ENCODE data around the gene NOL3.

The NOL3 gene

DNA sequence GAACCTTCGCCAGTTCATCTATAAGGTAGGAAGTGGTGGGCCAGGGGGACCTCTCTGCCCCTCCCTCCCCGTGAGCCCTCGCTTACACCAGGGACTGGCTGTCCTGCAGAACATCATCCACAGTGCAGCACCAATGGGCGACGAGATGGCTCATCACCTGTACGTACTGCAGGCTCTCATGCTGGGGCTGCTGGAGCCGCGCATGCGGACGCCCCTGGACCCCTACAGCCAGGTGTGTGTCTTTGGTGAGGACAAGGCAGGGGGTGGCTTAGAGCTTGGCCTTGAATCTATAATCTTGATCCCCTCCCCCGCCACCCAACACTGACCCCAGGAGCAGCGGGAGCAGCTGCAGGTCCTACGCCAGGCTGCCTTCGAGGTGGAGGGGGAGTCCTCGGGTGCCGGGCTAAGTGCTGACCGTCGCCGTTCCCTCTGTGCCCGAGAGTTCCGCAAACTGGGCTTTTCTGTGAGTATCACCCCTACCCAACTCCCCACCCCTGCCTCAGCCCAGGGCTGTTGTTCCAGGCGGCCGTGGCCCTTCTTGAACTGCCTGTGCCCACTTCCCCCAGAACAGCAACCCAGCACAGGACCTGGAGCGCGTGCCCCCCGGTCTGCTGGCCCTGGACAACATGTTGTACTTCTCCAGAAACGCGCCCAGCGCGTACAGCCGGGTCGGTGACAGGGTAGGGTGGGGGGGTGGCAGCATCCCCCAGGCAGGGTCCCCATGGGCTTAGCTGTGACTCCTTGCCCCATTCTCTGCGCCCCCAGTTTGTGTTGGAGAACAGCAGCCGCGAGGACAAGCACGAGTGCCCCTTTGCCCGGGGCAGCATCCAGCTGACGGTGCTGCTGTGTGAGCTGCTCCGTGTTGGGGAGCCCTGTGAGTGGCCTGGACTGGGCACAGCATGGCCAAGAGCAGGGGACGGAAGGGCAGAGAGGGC, 31.3 kb downstream of the NOL3 start:
- no peak for DNase-seq (ENCODE audit: low read depth)
- no peak overlapping the region for H3K4me3 ChIP-seq (ENCODE audit: low read length)
- TF ChIP-seq, protein P1, sequence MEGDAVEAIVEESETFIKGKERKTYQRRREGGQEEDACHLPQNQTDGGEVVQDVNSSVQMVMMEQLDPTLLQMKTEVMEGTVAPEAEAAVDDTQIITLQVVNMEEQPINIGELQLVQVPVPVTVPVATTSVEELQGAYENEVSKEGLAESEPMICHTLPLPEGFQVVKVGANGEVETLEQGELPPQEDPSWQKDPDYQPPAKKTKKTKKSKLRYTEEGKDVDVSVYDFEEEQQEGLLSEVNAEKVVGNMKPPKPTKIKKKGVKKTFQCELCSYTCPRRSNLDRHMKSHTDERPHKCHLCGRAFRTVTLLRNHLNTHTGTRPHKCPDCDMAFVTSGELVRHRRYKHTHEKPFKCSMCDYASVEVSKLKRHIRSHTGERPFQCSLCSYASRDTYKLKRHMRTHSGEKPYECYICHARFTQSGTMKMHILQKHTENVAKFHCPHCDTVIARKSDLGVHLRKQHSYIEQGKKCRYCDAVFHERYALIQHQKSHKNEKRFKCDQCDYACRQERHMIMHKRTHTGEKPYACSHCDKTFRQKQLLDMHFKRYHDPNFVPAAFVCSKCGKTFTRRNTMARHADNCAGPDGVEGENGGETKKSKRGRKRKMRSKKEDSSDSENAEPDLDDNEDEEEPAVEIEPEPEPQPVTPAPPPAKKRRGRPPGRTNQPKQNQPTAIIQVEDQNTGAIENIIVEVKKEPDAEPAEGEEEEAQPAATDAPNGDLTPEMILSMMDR (conservative IDR thresholded peaks at IDR 0.05; ENCODE audit: low read length): no peak

GRCh38 chr16:67202426-67202825, 32.1 kb downstream of the NOL3 start:
- no peak overlapping the region for H3K4me3 ChIP-seq (ENCODE audit: low read length)
- no peak for DNase-seq (ENCODE audit: low read depth)
- TF ChIP-seq, protein P1 (conservative IDR thresholded peaks at IDR 0.05; ENCODE audit: low read length): no peak

- TF ChIP-seq, protein P1 (conservative IDR thresholded peaks at IDR 0.05; ENCODE audit: low read length): no peak
- no peak for DNase-seq (ENCODE audit: low read depth)
- no peak overlapping the region for H3K4me3 ChIP-seq (ENCODE audit: low read length)
Measured at GRCh38 chr16:67202956-67203493, 32.7 kb downstream of the NOL3 start.

GRCh38 chr16:67204076-67204475, 33.7 kb downstream of the NOL3 start:
- no peak for DNase-seq (ENCODE audit: low read depth)
- no peak overlapping the region for H3K4me3 ChIP-seq (ENCODE audit: low read length)
- TF ChIP-seq, protein P1 (conservative IDR thresholded peaks at IDR 0.05; ENCODE audit: low read length): no peak

DNA sequence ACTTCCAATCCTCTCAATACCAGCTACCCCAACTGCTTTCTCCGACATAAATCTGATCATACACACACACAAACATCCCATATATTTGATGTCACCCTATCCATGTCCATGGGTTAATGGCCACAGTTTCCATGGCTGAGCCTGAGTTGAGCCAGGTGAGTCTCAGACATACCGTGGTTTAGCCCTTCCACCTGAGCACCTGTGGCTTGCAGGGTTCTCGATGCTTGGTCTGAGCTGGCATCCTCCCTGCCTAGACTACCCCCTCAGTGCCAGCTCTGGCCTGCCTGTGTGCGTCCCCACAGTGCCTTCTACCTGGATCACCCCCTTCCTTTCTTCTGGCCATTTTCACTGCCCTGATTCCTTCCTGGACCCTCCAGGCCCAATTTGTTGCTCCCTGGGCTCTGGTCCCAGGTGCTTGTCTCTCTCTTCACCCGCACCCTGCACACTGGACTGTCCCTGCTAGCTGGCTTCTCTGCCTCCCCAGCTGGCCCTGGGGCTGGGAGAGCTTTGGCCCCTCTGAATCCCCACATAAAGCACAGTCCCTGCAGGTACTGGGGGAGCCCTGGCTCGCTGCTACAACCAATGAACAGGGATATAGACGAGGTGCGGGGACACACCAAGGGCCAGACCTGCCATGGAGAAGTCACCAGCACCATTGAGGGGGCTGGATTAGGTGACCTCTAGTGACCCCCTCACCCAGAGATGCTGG, 35.9 kb downstream of the NOL3 start:
- TF ChIP-seq, protein P1 (conservative IDR thresholded peaks at IDR 0.05; ENCODE audit: low read length): no peak
- DNase-seq (ENCODE audit: low read depth): no peak
- no peak overlapping the region for H3K4me3 ChIP-seq (ENCODE audit: low read length)

- TF ChIP-seq, protein P1 (conservative IDR thresholded peaks at IDR 0.05; ENCODE audit: low read length): no peak
- no peak for DNase-seq (ENCODE audit: low read depth)
Measured at GRCh38 chr16:67206838-67207248, 36.5 kb downstream of the NOL3 start.

More at GRCh38 chr16:67206838-67207248, 36.5 kb downstream of the NOL3 start:
- no peak overlapping the region for H3K4me3 ChIP-seq (ENCODE audit: low read length)
